H1 (cell line): ENCODE results near the gene DDC. TPM values are rescaled to one million over a fixed set of nuclear protein-coding genes. Genes with fewer than 3 reads are reported as not detected.

Source experiments
- ASH2L ChIP-seq: fragments of 200-600, 300-600 bp; sonication (generic); IDR thresholded peaks from one replicate; pipeline ENCODE4 v1.7.1; 2017; ENCODE audit warnings: low read length
- CHD1 ChIP-seq: IDR thresholded peaks from 2 replicates; pipeline ENCODE4 v1.6.1; 2012; ENCODE audit warnings: low read depth, low read length, improper control_type of control experiment
- CHD2 ChIP-seq: IDR thresholded peaks from 2 replicates; pipeline ENCODE4 v1.6.1; 2012; ENCODE audit warnings: low read length, improper control_type of control experiment
- RBBP5 ChIP-seq: IDR thresholded peaks from 2 replicates; pipeline ENCODE4 v1.7.1; 2012; ENCODE audit warnings: low read depth, mild to moderate bottlenecking, inconsistent platforms, low read length, moderate library complexity, borderline replicate concordance
- RXRA ChIP-seq: IDR thresholded peaks from 2 replicates; pipeline ENCODE4 v1.6.1; 2011; ENCODE audit warnings: low read depth, mild to moderate bottlenecking, low read length, moderate library complexity; ENCODE audit not compliant: insufficient read depth
- TAF7 ChIP-seq: optimal IDR thresholded peaks from 2 replicates; pipeline ENCODE3; 2011; ENCODE audit warnings: low read depth, mild to moderate bottlenecking, inconsistent platforms, low read length, moderate library complexity, borderline replicate concordance
- ZNF274 ChIP-seq: IDR thresholded peaks from 2 replicates; pipeline ENCODE4 v1.7.0; 2012; ENCODE audit warnings: low read length, borderline replicate concordance; ENCODE audit errors: extremely low read depth
- polyA plus RNA-seq, 7 experiments: library from polyadenylated mRNA; depleted of rRNA in 3 of 7; stranded (reverse) in 5 of 7; unstranded in 2 of 7; fragments of >200 nt in 5 of 7; fragments of 200-250 nt in 2 of 7; gene quantifications; 1 replicate in 5 of 7; 2 replicates in 1 of 7; 4 replicates in 1 of 7; pipeline versions ENCODE4 v1.2.1 to v1.2.3, GENCODE V29; 2011 to 2013; ENCODE audit warnings: missing spikeins in 2 of 7, mixed read lengths in 2 of 7
- total RNA-seq: library from RNA; stranded (reverse); fragmentation: NEBNext Ultra II Directional; extraction: Animal tissue kit (Norgen Biotek cat#: 25700); gene quantifications from 2 replicates; pipeline ENCODE4 v1.2.1, GENCODE V29; 2021
- TF ChIP-seq, protein P1 (sequence below): IDR thresholded peaks from 2 replicates; pipeline ENCODE4 v1.6.1; 2011; ENCODE audit warnings: low read length, improper control_type of control experiment
- TF ChIP-seq, protein P2 (sequence below): IDR thresholded peaks from 2 replicates; pipeline ENCODE4 v1.6.1; 2012; ENCODE audit warnings: inconsistent platforms

DDC gene
- total and polyA plus RNA-seq, 2 of the 8 experiments (the other 6 are each of a cell fraction or from before 2014, with no cell fraction given) = 0.05 TPM; not detected in 1

DNA sequence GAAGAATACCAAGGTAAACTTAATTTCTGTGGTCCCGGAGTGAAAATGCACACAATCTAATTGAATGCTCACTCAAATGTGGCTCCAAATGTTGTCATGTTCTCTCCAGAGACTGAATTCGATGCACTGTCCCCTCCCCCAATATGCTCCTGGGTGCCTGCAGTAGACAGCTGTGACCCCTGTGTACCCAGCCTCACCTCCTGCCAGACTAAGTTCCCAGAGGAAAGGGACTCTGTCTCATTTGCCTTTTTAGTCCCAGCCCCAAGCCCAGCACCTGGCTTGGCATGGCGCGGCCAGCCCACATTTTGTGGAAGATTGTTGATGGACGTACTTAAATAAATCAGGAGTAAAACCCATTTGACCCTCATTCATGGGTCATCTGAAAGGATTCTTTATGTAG lies 93.2 kb downstream of the DDC start (continued):
- TF ChIP-seq, protein P1, sequence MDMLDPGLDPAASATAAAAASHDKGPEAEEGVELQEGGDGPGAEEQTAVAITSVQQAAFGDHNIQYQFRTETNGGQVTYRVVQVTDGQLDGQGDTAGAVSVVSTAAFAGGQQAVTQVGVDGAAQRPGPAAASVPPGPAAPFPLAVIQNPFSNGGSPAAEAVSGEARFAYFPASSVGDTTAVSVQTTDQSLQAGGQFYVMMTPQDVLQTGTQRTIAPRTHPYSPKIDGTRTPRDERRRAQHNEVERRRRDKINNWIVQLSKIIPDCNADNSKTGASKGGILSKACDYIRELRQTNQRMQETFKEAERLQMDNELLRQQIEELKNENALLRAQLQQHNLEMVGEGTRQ = no peak
- TF ChIP-seq TAF7 = no peak
- TF ChIP-seq RXRA = no peak
- TF ChIP-seq ASH2L = no peak
- TF ChIP-seq, protein P2, sequence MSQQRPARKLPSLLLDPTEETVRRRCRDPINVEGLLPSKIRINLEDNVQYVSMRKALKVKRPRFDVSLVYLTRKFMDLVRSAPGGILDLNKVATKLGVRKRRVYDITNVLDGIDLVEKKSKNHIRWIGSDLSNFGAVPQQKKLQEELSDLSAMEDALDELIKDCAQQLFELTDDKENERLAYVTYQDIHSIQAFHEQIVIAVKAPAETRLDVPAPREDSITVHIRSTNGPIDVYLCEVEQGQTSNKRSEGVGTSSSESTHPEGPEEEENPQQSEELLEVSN = no peak
- TF ChIP-seq CHD2 = no peak
- no peak for TF ChIP-seq RBBP5
- no peak for TF ChIP-seq ZNF274
- no peak for TF ChIP-seq CHD1
